Nucleus accumbens (tissue), 56 donors: ENCODE measurements around the gene ITGA7.

Experiments
- DNase-seq, 56 donors: peaks; one replicate each; lab custom pipeline; 2025; lab: John Stamatoyannopoulos, UW

Gene ITGA7, protein sequence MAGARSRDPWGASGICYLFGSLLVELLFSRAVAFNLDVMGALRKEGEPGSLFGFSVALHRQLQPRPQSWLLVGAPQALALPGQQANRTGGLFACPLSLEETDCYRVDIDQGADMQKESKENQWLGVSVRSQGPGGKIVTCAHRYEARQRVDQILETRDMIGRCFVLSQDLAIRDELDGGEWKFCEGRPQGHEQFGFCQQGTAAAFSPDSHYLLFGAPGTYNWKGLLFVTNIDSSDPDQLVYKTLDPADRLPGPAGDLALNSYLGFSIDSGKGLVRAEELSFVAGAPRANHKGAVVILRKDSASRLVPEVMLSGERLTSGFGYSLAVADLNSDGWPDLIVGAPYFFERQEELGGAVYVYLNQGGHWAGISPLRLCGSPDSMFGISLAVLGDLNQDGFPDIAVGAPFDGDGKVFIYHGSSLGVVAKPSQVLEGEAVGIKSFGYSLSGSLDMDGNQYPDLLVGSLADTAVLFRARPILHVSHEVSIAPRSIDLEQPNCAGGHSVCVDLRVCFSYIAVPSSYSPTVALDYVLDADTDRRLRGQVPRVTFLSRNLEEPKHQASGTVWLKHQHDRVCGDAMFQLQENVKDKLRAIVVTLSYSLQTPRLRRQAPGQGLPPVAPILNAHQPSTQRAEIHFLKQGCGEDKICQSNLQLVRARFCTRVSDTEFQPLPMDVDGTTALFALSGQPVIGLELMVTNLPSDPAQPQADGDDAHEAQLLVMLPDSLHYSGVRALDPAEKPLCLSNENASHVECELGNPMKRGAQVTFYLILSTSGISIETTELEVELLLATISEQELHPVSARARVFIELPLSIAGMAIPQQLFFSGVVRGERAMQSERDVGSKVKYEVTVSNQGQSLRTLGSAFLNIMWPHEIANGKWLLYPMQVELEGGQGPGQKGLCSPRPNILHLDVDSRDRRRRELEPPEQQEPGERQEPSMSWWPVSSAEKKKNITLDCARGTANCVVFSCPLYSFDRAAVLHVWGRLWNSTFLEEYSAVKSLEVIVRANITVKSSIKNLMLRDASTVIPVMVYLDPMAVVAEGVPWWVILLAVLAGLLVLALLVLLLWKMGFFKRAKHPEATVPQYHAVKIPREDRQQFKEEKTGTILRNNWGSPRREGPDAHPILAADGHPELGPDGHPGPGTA

DNA sequence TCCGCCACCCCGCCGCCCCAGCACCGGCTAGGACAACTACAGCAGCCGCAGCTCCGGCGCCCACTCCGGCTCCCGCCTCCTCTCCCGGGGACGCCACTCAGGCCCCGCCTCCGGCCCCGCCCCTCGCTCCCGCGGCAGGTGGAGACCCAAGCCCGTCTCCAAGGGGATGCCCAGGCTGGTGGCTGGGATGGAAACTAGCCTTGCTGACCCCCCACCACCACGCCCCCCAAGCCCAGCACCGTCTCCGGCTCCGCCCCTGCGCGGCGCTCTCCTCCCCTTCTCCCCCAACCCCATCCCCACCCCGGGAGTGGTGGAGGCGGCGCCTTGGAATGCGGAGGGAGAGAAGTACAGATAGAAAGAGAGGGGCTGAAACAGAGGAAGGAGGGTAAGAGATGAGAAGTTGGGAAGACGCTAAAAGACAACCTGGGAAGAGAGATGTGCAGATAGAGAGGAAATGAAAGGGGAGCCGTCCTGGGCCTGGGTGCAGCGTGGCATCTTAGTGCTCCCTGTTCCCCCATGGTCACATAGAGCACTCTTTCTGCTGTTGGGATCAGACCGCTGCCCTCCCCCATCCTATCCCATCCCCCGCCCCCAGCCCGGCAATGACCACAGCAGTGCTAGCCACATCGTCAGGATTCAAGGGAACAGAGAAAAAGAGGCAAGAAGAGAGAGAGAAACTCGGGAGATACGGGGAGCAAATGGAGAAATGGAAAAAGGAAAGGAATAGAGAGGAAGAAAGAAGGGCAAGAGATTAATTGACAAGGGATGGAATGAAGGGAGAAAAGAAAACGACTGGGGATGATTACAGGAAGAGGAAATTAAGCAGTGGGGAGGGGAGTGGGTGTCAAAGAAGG, at the start of gene ITGA7:
Gene ITGA7 (minus strand): TSS at position 64 of the 854 bp plus-strand sequence. CDS start 222 bp downstream, outside the sequence.
- DNase-seq, result peak in 50 of 56 donors; percentile 19 to 79 (median 52)

DNA sequence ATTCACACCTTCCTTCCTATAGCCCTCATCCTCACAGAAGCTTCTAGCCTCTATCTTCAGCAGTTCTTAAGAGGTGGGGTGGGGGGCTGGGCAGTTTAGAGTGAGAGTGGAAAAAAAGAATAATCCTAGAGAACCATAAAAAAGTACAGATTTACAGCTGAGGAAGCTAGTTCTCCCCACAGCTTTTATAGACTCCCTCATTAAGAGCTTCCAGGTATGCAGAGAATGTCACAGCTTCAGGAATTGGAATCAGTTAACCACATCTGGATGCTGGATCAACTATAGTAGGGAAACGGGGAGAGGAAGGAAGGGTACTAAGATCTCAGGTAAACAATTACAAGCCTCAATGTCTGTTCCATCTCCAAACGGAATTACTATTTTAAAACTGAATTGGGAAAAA, 47.5 kb upstream of the ITGA7 start:
- no peak for DNase-seq

DNA sequence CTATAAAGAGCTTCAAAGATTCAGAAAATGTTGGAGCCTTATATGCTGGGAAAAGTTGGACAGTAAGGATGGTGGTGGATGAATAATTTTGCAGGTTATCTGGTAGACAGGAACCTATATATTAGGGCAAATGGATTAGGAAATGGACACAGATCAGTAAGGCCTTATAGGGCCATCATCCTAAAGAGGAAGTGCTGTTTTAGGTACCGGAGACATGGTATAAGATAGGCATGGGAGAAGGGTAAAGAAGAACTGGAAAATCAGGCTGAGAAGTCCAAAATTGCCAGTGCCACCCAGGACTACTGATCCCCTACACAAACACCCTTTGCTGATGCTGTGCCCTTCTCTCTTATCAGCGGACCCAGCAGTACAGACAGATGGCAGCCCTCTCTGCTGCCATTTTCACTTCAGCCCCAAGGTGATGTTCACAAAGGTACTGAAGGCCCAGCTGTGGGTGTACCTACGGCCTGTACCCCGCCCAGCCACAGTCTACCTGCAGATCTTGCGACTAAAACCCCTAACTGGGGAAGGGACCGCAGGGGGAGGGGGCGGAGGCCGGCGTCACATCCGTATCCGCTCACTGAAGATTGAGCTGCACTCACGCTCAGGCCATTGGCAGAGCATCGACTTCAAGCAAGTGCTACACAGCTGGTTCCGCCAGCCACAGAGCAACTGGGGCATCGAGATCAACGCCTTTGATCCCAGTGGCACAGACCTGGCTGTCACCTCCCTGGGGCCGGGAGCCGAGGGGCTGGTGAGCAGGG, 40.7 kb upstream of the ITGA7 start:
- no peak for DNase-seq

DNA sequence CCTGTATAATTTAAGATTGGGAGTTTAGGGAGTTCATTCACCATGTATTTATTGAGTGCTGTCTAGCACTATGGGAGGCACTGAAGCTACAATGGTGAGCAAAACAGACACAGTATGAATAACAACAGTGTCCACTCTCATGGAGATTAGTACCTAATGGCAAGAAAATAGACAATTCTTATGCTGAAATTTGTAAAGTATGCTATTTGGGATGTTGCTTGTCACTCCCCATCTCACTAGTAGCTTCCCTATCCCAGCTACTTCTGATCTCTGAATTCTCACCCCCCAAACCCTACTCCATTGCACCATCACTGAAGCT, 39.2 kb upstream of the ITGA7 start:
- no peak for DNase-seq

DNA sequence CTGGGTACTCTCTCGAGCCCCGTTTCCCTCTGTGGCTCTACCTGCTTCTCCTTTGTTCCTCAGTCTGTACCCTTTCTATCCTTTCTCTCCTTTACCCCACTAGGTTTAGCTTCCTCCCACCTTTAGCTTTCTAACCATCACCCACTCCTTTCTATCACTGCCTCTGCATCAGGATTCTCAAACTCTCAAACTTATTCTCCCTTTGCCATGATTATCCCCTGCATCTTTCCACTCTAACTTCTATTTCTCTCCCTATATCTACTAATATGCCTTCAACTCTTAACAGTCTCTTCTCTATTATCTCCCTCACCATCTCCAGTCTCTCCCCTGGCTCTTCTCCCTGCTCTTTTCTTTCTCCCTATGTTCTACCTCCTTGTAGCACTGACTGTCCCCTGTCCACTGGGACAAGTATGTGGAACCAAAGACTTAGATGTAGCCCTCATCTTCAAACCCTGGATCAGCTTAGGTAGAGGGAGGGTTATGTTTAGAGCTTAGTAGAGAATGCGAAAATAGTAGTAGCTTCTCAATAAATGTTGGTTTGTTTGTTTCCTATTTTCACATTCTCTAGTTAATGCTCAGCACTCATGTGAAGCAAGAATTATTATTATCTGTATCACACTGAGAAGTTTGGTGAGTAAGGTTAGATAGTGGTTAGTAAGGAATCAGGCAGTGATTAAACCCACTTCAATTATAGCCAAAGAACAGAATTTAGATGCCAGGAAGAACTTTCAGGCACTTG, 38.6 kb upstream of the ITGA7 start:
- no peak for DNase-seq

DNA sequence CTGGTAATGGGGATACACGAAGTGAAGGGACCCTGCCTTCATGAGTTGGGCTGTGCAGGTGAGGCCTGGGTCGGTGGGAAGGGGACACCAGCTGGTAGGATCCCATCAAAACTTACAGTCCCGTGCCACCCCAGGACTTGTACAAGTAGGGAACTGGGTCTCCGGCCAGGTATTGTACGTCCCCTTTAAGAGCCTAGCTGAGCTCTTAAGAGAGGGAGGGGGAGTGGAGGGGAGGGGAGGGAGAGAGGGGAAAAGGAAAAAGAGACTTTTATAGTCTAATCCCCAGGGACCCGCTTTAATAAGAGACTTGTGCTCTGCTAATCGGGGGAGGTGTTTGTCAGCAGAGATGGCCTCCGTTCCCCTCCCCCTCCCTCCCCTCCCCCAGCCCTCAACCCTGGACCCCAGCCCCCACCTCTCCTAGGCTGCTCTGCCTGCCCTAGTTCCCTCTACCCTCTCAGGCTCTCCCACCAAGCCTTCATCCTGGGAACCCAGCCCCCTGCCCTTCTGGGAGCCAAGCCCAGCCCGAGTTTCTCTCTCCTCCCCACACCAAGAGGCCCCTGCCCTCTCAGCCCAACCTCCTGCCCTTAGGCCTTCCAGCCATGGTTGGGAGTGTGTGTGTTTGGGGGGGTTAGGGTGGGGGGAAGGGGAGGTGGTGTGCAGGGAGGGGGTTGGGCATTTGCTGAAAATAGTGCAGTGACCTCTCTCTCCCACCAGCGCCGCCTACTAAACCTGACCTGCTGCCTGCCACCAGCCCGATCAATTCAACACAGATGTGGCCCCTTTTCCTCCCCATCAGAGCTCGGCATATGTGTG, 37.9 kb upstream of the ITGA7 start:
- DNase-seq, result peak in 15 of 56 donors; percentile 9 to 59 (median 29)

DNA sequence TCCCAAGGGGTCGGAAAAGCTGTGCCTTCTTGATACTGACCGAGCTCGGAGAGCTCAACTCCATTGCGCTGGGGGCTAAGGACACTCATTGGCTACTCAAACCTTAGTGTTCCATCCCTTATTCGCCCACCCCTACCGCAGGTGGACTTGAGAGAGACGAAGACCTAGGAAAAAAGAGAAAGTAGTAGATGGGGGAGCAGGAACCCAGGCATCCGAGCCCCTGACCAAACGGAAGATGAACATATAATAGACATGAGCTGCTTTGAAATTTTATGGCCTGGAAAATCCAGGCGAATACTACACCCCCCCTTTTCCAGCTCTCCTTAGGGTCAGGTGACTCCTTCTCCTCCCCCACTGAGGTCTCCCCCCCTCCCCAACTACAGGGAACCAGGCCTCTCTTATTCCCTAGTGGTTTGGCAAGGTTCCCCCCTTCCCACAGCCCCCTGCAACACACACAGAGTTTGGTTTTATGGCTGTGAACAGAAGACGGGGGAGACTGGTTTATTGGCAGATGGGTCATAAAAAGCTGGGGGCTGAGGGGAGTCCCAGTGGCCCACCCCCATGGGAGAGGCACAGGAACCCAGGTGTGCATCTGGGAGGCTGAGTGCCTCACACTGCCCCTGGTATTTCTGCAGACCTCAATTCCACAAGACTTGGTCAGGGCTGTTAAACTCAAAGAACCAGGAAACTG, 36.8 kb upstream of the ITGA7 start:
- peak in 4 of 56 donors; percentile 9 to 32 (median 13) for DNase-seq

DNA sequence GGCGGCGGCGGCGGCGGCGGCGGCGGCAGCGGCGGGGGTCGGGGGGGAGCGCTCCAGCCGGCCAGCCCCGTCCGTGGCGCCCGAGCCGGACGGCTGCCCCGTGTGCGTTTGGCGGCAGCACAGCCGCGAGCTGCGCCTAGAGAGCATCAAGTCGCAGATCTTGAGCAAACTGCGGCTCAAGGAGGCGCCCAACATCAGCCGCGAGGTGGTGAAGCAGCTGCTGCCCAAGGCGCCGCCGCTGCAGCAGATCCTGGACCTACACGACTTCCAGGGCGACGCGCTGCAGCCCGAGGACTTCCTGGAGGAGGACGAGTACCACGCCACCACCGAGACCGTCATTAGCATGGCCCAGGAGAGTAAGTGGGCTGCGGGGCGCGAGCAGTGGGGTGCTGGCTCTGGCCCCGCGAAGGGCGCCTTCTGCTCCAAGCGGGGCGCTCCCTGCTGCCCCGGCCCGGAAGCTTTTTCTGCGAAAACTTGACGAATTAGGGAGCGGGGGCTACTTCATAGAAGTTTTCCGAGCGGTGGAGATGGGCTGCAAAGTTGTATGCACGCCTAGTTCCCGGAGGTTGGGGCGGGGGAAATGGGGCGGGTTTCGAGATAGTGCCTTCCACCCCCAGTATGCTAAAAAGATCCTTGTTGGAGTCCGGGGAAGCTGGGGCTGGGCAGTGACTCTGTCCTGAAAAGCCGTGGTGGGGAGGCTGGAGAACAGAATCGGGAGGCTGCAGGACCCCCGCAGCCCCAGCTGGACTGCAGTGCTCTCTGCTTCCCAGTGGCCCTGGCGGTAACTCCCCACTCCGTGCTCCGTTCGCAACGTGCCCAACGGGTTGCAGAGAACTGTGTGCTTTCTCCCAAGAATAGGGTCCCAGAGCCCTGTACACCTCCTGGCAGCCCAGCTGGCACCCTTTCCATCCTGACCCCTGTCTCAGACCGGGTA, 36.0 kb upstream of the ITGA7 start:
- peak in 25 of 56 donors; percentile 15 to 59 (median 39) for DNase-seq

DNA sequence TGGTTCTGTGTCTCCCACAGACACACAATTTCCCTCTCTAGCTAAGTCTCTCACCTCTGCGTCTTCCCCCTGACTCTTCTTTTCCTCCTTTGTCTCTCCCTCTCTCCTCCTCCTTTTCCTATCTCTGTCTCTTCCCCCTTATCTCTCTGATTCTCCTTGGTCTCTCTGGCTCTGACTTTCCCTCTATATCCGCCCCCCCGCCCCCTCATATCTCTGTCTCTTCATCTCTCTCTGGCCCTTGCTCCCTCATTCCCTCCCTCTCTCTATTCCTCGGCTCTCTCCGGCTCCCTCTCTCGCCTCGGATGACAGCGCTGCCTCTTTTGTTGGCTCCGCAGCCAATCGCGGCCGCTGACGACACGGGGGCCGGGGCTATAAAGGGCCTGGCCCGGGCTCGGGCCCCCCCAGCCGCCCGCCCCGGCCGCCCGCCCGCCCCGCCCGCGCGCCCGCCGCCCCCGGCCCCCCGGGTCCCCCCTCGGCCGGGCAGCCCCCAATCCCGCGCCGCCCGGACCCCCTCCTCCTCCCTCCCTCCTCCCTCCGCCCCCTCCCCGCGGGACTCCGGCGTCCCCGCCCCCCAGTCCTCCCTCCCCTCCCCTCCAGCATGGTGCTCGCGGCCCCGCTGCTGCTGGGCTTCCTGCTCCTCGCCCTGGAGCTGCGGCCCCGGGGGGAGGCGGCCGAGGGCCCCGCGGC, 35.2 kb upstream of the ITGA7 start, which contains the start of gene GDF11:
Gene GDF11 (plus strand): TSS at position 404 of the 687 bp plus-strand sequence. CDS start 195 bp downstream, at position 599.
- peak in 54 of 56 donors; percentile 16 to 91 (median 73) for DNase-seq

DNA sequence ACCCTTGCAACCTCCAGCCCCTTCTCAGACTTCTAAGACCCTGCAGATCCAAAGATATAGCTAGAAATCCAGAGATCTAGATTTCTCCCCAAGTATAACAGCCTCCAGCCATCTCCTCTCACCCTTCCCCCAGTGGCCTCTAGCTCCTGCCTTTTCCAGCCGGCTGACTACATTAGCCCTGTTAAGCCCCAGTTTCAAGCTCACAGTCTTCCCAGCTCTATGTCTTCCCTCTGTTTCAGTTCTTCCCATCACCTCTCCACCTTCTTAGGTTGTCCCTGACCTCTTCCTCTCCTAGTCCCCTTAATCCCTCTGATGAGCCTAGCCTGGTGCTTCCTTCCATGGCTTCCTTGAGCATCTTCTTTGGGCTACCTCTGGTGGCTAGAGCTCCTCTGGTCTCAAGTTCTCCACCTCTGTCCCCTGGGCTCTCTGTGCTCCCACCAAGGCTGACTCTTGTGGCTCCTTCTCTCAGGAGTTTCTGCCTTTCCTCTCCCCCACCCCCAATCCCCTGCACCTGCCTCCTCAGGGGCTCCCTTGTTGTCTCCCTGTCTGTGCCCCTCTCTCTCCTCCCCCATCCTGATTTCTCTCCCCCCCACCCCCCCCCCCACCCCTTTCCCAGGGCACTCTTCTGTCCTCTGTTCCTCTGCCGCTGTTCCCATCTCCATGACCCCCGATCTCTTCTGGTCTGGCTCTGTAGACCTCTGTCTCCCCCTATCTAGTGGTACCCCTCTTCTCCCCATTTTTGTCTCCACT, 34.4 kb upstream of the ITGA7 start:
- DNase-seq, result no peak

DNA sequence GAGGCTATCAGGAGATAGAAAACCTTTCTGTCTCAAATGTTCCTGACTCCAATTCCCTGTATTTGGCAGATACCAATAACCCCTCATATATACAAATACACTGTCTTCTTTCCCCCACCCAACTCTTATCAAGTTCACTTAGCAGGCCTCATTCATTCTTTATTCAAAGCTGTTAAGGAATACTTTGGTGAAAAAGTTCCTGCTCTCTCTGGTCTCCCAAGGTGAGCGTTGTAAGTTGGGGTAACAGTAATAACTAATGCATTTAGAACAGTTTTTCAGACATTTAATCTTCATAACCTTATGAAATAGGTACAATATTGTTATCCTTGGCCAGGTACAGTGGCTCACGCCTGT, 31.3 kb upstream of the ITGA7 start:
- DNase-seq, result no peak

DNA sequence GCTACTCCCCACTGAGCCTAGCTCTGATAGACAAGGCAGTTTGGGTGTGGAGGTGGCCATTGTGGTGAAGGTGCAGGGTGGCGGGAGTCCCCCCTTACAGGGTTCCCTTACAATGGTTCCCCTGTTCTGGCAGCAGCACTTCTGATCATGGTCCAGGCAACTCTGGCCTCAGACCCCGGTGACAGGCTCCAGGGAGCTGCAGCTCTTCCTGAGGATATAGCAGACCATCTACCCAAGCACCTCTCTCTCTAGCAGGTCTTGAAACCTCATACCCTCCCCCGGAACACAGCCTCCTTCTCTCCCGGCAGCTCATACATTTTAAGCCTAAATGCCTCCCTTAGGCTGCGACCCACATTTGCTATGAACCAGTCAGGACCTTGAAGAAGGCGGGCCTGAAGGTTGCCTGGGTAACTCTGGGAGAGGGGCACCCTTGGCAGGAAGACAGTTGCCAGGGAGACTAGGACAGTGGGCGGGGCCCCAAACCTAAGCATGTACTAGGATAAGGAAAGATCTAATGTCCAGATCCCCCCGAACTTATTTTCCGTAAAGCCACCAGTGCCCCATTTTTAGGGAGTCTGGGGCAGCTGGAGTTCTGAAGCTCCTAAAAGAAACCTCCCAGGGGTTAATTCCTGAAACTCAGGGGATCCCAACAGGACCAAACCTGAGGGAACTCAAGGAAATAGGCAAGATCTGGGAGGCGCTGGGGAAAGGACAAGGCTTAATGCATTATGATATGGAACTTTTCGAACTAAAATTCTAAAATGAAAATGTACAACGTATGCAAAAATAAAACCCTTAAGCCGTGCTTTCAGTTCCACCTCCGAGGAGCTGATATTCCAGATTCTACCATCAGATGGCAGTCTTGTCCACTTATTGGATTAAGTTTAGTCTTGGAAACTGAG, 30.7 kb upstream of the ITGA7 start:
- DNase-seq, result peak in 54 of 56 donors; percentile 33 to 94 (median 78)

DNA sequence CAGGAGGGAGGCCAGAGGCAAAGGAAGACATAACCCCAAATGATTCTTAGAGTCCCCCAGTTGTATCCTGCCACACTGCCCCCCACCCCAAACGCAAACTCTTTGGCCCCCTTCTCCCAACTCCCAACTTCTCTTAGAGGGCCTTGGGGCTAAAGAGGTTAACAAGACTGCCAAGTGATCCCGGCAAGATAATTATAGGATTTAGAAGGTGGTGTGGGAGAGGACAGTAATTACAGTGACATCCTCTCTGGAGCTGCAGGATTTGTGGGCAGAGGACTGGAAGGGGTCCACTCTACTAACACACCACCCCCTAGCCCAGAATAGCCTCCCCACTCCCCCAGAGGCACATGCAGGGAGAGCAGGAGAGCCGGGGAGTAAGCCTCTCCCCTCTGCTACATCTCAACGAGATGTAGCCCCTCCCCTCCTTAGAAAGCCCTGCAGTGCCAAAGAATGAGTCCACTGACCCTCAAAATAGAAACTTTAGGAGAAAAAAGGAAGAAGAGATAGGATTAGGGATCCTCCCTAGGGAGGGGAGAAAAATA, 29.9 kb upstream of the ITGA7 start:
- peak in 4 of 56 donors; percentile 41 to 58 (median 50) for DNase-seq
